ENCODE results near the gene THAP10. TPM values are rescaled to one million over a fixed set of nuclear protein-coding genes. Genes with fewer than 3 reads are reported as not detected.
A peak's percentile ranks its signal among the peaks of the same experiment; 100 is the strongest.
"Not testable (repeated sequence)": the region's sequence is repeated elsewhere in the genome, so short reads cannot be mapped to it uniquely, and the experiment has no call there.

The THAP10 gene
- total RNA-seq, 1 donor from 2014 or later, result 0.79 TPM

GRCh38 chr15:70866982-70867641, 25.1 kb downstream of the THAP10 start:
- no peak overlapping the region for H3K4me3 ChIP-seq (ENCODE audit: low read depth, low read length)
- H3K27me3 ChIP-seq (ENCODE audit: control insufficient read depth, insufficient read depth, low read length), result no peaks in the 10 kb centered on the region
- no peaks in the 10 kb centered on the region for H3K36me3 ChIP-seq (ENCODE audit: control insufficient read depth, insufficient read depth, low read length)
- no peak for TF ChIP-seq CTCF (IDR thresholded peaks at IDR 0.05; ENCODE audit: insufficient read depth, low read length, severe bottlenecking)
- FAIRE-seq (no peak), DNase-seq (ENCODE audit: low read depth) (no peak)

- Histone ChIP-seq H3K36me3 (ENCODE audit: control insufficient read depth, insufficient read depth, low read length) (no peaks in the 10 kb centered on the region), H3K4me3 (ENCODE audit: low read depth, low read length) (no peak overlapping the region), H3K27me3 (ENCODE audit: control insufficient read depth, insufficient read depth, low read length) (no peaks in the 10 kb centered on the region)
- peak; percentile 99 for FAIRE-seq
- peak; percentile 89 for DNase-seq (ENCODE audit: low read depth)
- TF ChIP-seq CTCF (IDR thresholded peaks at IDR 0.05; ENCODE audit: insufficient read depth, low read length, severe bottlenecking), result no peak
Observed at GRCh38 chr15:70863450-70864218, 28.6 kb downstream of the THAP10 start.

- Histone ChIP-seq H3K36me3 (ENCODE audit: control insufficient read depth, insufficient read depth, low read length) (no peaks in the 10 kb centered on the region), H3K27me3 (ENCODE audit: control insufficient read depth, insufficient read depth, low read length) (no peaks in the 10 kb centered on the region), H3K4me3 (ENCODE audit: low read depth, low read length) (no peak overlapping the region)
- TF ChIP-seq CTCF (IDR thresholded peaks at IDR 0.05; ENCODE audit: insufficient read depth, low read length, severe bottlenecking), result no peak
- DNase-seq (ENCODE audit: low read depth) (no peak), FAIRE-seq (no peak)
Observed at GRCh38 chr15:70859998-70860397, 32.2 kb downstream of the THAP10 start.

- FAIRE-seq (no peak), DNase-seq (ENCODE audit: low read depth) (no peak)
- Histone ChIP-seq H3K27me3 (ENCODE audit: control insufficient read depth, insufficient read depth, low read length) (no peaks in the 10 kb centered on the region), H3K36me3 (ENCODE audit: control insufficient read depth, insufficient read depth, low read length) (no peaks in the 10 kb centered on the region), H3K4me3 (ENCODE audit: low read depth, low read length) (no peak overlapping the region)
- TF ChIP-seq CTCF (IDR thresholded peaks at IDR 0.05; ENCODE audit: insufficient read depth, low read length, severe bottlenecking), result no peak
Observed at GRCh38 chr15:70859322-70859908, 32.8 kb downstream of the THAP10 start.

- not testable (repeated sequence) for H3K36me3 ChIP-seq (ENCODE audit: control insufficient read depth, insufficient read depth, low read length); FAIRE-seq; H3K4me3 ChIP-seq (ENCODE audit: low read depth, low read length); DNase-seq (ENCODE audit: low read depth); H3K27me3 ChIP-seq (ENCODE audit: control insufficient read depth, insufficient read depth, low read length)
Observed at GRCh38 chr15:70858614-70859321, 33.5 kb downstream of the THAP10 start.
